HG02981 (cell line): ENCODE measurements around the gene TBX18.

ENCODE experiments used
- ATAC-seq: cut with Tn5 transposase; IDR thresholded peaks from one replicate; pipeline ENCODE4 v1.9.1; 2021; ENCODE audit warnings: mild to moderate bottlenecking, moderate library complexity; ENCODE audit not compliant: unreplicated experiment

Gene TBX18

DNA sequence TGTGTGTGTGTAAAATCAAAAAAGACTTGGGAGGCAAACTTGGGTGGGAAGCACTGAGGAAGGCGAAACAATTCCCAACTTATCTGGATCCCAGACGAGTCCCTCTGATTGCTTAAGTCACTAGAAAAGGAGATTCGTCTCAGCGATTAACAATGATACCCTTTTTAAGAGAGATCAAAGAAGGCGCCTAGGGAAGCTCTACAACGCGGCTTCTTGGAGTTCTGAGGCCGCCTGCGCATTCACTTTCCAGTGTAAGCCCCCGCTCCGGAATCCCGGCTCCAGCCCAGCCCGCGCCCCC, 8.7 kb upstream of the TBX18 start:
- no peak for ATAC-seq

DNA sequence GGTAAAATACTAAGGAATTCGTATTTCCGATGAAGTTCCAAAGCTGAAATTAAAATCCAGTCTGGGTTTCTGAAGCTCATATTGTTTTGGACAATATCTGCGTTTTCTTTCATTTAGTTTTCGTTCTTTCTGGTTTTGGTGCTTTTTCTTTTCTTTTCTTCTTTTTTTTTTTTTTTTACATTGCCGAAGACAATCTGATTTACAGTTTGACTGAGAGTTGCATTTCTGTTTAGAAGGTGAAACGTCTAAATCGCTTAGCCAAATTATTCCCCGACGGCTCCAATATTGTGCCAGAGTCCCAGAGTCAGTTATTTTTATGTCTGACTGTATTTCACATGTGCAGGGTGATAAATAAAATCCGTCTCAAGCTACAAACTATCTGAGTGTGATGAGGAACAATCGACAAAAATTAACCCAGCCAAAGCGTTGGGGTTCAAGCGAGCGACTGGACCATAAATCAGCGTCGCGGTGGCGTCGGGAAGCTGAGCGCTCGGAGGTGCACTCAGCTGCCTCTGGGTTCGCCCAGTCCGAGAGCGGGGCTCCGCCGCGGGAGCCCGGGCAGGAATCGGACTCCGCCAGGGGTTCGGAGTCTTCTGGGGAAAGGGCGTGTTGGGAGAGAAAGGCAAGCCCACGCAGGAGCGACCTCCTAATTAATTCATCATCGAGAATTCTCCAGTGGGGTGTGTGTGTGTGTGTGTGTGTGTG, 8.2 kb upstream of the TBX18 start:
- no peak for ATAC-seq

DNA sequence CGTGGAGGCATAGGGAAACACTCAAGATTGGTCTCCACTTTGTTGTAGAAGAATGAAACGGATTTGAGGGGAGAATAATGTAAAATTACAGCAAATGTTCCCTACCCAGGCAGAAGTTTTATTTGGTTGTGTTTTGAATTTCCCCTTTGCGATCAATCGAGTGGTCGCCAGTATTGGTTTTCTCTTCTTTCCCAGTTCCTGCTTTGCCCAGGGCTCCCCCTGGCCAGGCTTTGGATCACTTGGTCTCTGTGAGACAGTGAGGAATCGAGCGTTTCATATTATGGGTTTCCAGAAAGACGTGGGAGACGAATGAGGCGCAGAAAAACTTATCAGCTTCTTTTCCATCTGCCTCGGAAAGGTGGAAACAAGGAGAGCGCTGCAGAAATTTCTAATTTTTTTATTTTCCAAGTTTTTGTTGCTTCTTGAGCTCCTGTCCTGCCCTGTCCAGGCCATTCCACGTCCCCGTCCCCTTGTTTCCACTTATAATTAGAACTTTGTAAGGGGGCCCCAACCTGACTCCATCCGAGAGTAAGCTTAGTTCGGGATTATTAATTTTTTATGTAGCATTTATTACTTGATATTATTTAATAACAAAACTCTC, 7.5 kb upstream of the TBX18 start:
- ATAC-seq: no peak

DNA sequence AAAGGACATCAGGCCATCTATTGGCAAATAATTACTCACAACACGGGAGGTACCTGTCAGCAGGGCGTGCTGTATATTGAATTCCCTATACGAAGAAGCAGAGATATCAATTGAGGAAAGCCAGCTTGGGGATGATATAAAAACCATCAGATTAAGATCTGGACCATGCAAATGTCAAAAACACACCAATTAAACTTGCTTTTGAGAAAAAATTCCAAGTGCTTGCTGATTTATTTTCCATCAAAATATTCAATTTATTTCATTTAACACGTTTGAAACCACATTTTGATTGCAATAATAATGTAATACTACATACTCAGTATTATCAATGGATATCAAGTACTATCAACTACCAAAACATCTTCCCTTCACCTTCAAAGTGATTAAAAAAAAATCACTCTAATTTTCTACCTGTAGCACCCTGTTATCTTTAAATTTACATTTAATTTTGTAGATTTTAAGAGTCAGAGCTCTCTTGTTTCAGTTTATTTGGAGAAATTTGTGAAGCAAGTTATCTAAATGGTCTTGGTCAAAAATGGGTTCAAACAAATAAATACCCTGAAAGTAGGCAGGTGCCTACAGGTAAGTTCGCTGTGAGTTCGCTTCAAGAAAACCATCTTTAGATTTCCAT, 6.8 kb upstream of the TBX18 start:
- no peak for ATAC-seq

DNA sequence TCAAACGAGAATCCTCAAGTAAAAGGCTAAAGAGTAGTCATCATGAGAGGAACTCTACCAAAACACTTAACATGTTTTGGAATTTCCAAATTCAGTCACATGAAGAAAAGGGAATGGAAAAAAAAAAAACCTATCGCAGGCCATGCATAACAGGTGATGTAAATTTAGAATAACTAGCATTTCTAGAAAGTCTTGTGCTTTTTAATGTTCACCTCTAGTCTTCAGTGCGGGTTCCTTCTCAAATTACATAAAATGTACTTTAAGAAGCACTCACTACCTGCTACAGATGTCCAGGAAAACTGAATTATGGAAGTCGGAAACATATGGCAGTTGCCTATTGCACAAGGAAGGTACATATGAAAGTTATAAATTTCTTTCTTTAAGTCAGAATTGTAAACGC, 6.1 kb upstream of the TBX18 start:
- ATAC-seq: no peak

DNA sequence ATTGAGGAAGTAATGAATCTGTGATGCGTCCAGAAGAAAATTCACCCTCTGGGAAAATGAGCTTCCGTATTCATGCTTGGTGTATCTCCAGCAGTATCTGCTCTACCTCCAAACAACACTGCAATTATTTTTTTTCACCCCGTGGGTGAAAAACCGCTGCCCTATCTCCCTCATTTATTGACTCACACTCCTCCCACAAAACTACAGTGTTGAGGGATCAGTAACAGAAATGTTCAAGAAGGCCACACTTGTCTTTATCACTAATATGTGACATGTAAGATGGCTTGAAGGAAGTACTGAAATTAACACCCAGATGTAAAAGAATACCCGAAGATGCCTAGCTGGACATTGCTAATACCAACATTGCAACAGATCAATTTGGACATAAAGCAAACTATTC, 4.9 kb upstream of the TBX18 start:
- no peak for ATAC-seq

DNA sequence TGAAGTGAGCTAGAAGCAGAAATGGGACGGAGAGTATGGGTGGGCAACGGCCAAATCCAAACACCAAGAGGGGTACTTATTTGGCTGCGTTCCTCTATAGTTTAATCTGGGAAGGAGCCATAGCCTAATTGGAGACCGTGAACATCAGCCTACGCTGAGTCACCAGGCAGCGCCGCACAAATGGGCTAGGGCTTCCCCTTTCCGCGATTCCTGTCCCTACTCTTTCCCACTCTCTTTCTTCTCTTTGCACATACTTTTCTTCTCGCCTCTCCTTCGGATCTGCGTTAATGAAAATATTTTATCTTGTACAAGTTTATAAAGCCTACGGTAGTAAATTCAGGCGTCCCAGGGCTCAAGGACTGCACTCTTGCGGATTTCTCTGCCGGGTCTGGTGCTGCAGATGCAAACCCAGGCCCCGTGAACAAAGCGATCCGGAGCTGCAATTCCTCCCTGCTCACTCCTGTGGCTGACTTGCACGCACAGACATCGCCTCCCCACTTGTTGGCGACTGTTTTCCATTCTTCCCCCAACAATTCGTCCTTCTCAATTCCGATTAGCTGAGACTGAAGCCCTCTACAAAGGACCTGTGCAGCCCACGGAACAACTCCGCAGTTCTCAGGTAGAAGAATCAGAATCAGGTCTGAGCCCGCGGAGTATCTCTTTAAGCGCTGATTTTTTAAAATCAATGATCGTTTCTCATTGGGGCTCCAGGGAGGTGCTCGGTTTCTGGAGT, 4.2 kb upstream of the TBX18 start:
- ATAC-seq: no peak

DNA sequence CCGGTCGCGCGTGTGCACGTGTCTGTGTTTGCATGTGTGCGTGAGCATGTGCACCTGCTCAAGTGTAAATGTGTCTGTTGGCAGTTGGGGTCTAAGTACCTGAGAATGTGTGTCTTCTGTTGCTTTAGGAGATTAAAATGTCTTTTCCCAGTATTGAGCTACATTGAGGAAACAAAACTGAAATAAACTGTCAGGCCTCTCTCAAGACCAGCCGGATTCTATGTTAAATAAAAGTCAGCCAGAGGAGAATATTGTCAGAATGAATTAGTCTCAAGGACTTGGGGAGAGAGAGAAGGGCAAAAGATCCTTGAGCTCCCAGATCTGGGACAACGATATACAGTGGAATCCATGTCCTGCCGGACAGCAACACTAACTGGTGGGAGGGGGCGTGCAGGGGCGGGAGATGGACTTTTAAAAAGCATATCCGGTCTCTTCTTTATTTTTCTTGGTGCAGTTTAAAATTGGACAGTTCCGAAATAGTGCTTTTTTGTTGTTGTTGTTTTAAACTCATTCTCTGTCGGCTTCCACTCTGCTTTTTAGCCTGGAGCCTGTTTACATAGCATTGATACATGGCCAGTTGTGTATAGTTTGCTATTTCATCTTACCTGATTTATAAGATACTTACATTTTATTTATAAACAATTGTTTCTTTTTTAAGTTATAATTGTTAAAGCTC, 3.3 kb upstream of the TBX18 start:
- ATAC-seq: no peak

DNA sequence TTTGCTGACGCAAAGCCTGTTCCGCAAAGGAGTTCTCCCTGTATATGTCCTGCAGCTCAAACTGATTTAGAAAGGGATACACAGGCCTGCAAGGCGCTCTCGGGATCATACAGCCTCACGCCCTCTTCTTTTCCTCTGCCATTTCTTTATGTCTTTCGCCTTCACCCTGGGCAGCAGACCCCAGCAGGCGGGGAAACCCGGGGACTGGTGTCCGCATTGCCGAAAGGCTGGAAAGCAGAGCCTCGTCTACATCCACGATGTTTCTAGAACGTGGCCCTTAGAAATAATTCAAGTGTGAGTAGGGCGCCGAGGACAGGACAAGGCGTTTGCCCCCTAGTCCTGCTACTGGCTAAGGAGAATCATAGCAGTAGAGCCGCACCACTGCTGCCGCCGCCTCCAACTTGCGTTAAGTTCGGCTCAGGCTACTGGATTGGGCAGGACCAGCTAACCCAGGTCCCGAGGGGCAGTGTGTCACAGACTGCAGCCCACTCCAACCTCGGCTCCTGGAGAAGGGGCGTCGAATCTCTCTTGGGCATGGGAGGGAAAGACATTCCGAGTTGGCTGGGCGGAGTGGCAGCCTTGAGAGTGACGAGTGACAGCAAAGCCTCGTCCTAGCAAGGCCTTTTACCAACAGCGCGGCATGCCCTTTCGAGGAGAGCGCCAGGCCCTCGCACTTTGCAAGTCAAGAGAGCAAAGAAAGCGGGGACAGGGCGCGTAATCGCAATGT, 2.6 kb upstream of the TBX18 start:
- ATAC-seq: no peak

DNA sequence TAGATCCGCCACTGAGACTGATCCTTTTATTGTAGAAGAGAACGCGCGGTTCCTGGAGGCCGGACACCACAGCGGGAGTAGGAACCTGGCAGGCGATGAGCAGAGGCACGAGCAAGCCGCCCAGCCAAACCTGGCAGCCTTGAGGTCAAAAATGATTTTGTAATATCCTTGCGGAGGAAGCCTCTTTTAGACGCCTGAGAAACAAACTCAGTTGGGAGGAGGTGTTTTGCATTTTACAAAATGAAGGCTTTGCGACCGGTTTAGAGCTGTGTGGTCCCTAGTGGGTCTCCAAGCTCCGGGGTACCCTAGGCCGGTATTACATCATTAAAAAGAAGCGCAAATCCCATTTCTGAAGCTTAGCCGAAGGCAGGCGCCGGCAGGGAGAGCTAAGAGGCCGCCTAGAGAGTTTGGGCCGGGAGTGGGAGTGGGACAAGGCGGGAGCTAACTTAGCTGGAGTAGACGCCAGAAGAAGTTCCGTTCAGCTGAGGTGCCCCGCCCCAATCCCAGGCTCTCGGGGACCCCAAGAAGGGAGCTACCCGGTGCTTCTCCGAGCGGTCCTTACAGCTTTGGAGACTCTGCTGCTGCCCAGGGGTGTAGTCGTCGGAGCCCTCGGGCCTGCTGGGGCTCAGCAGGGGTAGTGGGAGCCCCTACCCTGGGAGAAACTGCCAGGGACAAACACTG, 1.9 kb upstream of the TBX18 start:
- ATAC-seq: no peak

DNA sequence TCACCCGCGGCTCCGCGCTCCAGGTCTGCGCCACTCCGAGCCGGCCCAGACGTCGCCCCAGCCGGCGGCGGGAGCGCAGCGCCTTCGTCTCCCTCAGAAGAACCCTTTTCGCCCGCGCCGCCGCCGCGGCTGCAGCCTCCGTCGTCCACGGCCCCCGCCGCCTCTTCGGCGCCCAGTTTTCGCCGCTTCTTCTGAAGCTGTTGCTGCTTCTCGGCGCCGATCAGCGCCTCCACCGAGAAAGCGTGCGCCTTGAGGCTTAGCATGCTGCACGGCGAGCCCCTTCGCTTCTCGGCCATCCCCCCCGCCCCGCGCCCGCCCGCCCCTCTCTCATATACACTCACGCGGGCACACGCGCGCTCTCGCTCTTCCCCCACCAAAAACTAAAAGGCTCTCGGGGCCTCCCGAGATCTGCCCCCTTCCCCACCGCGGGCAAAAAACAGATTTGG, 489 bp downstream of the TBX18 start:
- ATAC-seq: no peak

DNA sequence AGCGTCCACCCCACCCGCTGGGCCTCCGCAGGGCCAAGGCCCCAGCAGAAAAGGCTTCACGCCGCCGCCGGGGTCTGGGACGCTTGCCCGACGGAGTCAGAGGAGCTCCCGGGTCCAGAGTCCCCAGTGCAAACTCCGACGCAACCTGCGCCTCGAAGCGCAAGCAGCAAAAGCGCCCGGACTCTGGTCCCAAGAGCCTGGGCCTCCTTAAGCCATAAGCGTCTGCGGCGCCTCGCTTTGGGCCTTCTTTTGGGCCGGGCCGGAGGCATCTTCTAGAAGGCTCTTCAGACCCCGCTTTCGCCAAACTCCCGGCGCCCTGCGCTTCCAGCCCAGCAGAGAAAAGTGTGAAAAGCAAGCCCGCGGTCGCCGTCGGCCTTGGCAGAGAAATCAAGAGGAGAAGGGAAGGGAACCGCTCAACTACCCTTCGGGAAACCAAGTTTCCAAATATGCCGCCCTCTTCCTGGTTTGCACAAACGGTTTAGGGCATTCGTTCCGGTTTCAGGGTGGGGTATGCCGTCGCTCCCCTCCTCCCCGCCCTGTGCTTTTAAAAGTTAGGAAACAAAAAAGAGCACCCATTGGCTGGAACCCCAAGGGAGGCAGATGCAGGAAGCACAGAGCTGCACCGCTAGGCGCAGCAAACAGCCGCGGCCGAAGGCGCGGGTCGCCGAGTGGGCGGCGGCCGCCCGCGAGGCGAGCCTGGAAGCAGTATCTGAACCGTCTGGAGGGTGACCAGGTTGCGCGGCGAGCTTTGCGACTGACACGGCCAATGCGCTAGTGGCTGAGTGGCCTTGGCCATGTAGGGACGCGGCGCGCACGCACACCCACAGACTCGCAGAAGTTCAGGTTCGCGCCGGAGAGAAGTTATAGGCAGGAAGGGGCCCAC, 1.2 kb downstream of the TBX18 start:
- no peak for ATAC-seq

DNA sequence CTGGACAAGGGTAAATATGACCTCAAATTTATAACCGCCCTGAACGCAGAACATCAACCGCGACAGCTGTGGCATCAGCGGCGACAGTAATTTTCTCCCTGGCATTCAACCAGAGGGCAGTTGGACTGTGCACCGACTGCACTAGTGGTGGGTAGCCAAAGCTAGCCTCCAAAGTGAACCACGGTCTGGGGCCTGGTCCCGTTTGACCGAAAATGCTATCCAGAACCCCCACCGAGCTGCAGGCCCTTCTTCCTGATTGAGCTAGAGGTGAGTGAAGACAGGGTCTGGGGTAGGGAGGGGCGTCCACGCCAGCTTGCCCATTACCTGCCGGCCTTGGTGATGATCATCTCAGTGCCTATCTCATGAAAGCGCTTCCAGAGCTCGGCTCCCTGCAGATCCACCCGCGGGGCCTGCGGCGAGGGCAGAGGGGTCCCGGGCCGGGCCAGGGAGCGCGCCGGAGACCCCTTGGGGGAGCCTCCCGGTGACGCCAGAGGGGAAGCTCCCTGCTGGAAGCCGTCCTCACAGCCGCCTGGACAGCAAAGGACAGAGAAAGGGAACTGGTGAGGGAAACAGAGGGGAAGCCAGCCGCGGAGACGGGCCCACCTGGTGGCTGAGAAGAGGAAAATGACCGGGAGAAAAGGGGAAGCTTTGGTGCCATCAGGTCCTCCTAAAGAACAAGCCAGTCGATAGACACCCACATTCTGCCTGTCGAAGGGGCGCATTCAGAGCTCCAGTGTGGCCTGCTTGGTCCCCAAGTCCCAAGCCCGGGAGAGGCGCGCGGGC, 2.0 kb downstream of the TBX18 start:
- ATAC-seq: no peak

DNA sequence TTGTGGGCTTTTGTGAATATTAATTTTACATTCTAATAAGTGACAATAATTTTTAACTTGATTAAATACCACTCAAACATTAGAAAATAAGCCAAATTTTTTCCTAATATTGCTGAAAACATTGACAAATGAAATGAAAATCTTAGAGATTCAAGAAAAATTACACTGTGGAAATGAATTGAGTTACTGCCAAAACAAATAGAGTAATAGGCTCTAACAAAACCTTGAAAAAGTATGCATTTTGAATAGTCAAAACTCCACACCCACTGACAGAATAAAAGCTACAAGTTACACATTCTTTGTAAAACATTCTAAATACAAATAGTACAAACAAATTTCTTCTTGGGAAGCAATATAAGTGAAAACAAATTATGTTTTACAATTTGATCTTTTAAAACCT, 5.9 kb downstream of the TBX18 start:
- no peak for ATAC-seq

DNA sequence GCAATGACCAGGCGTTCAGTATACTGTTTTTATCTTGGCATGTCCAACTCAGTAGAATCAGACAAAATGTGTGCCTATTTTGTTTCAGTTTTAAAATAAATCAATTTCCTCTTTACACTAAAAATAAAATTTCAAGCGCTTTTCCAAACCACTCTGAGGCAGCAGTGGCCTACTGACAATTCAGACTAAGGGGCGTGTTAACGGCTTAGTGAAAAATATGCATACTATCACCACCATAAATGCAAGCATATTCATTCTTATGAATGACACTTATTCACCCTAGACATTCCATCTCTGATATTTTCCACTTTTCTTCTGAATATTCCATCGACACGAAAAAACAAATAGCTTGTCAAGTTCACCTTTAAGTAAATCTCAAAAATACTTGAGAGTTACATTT, 7.5 kb downstream of the TBX18 start:
- no peak for ATAC-seq

DNA sequence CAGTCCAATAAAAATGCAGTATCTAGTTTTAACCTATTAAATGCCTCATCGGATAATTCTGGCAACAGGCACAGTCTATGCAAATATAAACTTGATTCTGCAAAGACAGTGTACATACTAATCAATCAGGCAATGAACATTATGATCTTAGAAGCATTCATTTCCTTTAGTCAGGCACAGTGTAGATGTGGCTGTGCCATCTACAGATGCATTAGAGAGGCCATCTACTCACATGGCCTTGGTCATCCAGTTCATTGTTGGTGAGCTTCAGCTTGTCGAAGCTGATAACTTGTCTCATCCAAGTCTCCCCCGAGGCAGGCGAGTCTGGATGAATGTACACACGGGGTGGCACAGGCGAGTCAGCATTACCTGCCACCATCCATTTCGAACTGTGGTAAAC, 7.9 kb downstream of the TBX18 start:
- no peak for ATAC-seq

DNA sequence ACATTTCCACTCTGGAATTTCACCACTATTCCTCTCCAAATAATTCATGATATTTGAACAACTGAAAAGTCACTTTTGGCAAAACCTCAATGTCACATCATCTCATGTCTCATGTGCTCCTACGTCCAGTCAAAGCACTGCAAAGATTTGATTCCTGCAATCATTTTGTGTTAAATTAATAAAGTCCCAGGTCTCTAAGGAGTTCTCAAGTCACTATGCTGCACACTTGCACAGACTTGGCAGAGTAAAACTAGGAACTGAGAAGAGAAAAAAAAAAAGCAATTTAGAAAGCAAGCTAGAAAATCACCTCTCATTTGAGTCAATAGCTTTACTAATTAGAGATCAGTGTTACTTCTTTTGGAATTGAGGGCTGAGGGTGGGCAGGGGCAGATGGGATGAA, 11.2 kb downstream of the TBX18 start:
- ATAC-seq: no peak

DNA sequence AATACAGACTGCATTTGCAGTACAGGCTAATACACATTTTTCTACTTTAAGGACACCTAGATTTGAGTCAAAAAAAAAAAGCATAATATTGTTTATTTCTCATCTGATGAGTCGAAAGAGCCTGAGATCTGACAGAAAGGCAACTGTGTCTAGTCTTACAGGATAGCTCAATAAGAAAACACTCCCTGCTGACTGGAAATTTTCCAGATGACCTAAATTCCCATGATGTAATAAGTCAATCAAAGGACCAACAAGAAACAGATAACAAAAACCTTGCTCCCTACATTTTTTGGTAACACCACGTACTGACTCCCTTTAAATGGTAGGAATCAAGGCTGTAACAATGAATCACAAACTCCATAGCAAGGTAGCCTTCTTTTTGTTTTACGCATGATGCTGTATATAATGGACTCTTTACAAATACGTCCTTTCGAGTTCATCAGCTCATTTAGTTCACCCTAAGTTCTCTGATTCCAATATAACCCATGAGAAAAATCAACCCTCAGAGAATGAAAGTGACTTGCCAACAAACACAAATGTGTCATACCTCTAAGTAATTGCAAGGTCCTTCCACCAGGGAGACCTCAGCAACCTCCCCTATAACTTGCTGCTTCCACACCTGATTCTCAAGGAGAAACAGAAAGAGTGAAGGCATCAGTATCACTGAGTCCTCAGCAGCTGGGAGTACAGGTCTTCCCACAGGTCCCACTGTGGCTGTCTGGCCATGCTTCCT, 12.1 kb downstream of the TBX18 start:
- no peak for ATAC-seq
